ENCODE measurements around the gene RFX3.

RFX3 gene

DNA sequence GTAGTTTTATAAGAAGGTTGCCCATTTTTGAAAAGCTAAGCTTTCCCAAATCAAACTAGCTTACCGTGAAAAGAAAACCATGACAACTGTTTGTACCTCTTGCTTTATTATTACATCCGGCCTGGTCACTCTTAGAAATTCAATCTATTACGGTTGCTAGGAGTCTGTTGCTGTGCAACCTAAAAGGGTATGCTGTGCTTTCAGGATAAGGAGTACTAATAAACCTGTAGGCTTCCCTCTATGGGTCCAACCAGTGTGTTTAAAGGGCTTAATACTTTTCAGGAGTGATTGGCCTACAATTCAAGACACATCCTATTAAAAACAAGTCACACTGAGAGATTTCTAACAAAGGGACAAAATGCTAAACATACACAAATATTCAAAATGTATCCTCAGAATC is 27.1 kb downstream of the RFX3 start:
- Histone ChIP-seq H3K27me3 (ENCODE audit: control insufficient read depth, insufficient read depth, low read length) (no peaks in the 10 kb centered on the region), H3K9me3 (ENCODE audit: control insufficient read depth, insufficient read depth, low read length) (no peaks in the 10 kb centered on the region), H3K36me3 (ENCODE audit: control insufficient read depth, insufficient read depth, low read length) (no peaks in the 10 kb centered on the region), H3K27ac (ENCODE audit: low read length) (no peak overlapping the region), H3K4me1 (ENCODE audit: control insufficient read depth, insufficient read depth, low read length) (no peaks in the 10 kb centered on the region), H3K4me3 (ENCODE audit: low read length) (no peak overlapping the region)
- no CpG with 5 or more reads among the region's 3 CpGs for WGBS (ENCODE audit: insufficient coverage, insufficient read length)
- DNase-seq (ENCODE audit: low read depth, low spot score) = no peak

GRCh38 chr9:3497857-3498256 is 27.9 kb downstream of the RFX3 start:
- no peaks in the 10 kb centered on the region for H3K36me3 ChIP-seq (ENCODE audit: control insufficient read depth, insufficient read depth, low read length)
- no peak for DNase-seq (ENCODE audit: low read depth, low spot score)
- no peak overlapping the region for H3K27ac ChIP-seq (ENCODE audit: low read length)
- H3K9me3 ChIP-seq (ENCODE audit: control insufficient read depth, insufficient read depth, low read length) = no peaks in the 10 kb centered on the region
- H3K27me3 ChIP-seq (ENCODE audit: control insufficient read depth, insufficient read depth, low read length) = no peaks in the 10 kb centered on the region
- 100% methylated on average over 2 of the region's 4 CpGs for WGBS (ENCODE audit: insufficient coverage, insufficient read length)
- no peaks in the 10 kb centered on the region for H3K4me1 ChIP-seq (ENCODE audit: control insufficient read depth, insufficient read depth, low read length)
- no peak overlapping the region for H3K4me3 ChIP-seq (ENCODE audit: low read length)

- H3K4me1 ChIP-seq (ENCODE audit: control insufficient read depth, insufficient read depth, low read length) = no peaks in the 10 kb centered on the region
- no peak overlapping the region for H3K4me3 ChIP-seq (ENCODE audit: low read length)
- no peak for DNase-seq (ENCODE audit: low read depth, low spot score)
- no peaks in the 10 kb centered on the region for H3K9me3 ChIP-seq (ENCODE audit: control insufficient read depth, insufficient read depth, low read length)
- H3K36me3 ChIP-seq (ENCODE audit: control insufficient read depth, insufficient read depth, low read length) = no peaks in the 10 kb centered on the region
- no CpG with 5 or more reads among the region's 2 CpGs for WGBS (ENCODE audit: insufficient coverage, insufficient read length)
- no peak overlapping the region for H3K27ac ChIP-seq (ENCODE audit: low read length)
- H3K27me3 ChIP-seq (ENCODE audit: control insufficient read depth, insufficient read depth, low read length) = no peaks in the 10 kb centered on the region
Observed at GRCh38 chr9:3497401-3497800, 28.4 kb downstream of the RFX3 start.

DNA sequence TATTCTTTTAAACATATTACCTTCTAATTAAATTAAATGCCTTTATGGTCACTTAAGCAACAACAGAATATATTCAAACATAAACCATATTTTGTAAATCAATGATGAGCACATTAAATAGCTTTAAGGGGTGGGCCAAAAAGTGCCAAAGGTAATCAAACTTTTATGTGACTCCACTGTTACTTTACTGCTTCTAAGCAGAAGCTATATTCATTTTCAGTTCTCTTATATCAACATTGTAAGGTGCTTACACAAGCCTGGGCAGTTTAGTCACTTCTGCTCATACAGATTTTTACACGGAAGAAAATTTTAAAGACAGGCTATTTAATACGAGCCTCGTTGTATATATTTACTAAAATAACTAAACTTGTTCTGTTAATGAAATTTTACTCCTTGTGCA is 29.9 kb downstream of the RFX3 start:
- Histone ChIP-seq H3K27me3 (ENCODE audit: control insufficient read depth, insufficient read depth, low read length) (no peaks in the 10 kb centered on the region), H3K9me3 (ENCODE audit: control insufficient read depth, insufficient read depth, low read length) (no peaks in the 10 kb centered on the region), H3K36me3 (ENCODE audit: control insufficient read depth, insufficient read depth, low read length) (no peaks in the 10 kb centered on the region), H3K4me3 (ENCODE audit: low read length) (no peak overlapping the region), H3K27ac (ENCODE audit: low read length) (no peak overlapping the region), H3K4me1 (ENCODE audit: control insufficient read depth, insufficient read depth, low read length) (no peaks in the 10 kb centered on the region)
- DNase-seq (ENCODE audit: low read depth, low spot score) = no peak
- WGBS (ENCODE audit: insufficient coverage, insufficient read length) = no CpG with 5 or more reads among the region's 3 CpGs

- Histone ChIP-seq H3K27ac (ENCODE audit: low read length) (no peak overlapping the region), H3K4me1 (ENCODE audit: control insufficient read depth, insufficient read depth, low read length) (no peaks in the 10 kb centered on the region), H3K36me3 (ENCODE audit: control insufficient read depth, insufficient read depth, low read length) (no peaks in the 10 kb centered on the region), H3K27me3 (ENCODE audit: control insufficient read depth, insufficient read depth, low read length) (no peaks in the 10 kb centered on the region), H3K9me3 (ENCODE audit: control insufficient read depth, insufficient read depth, low read length) (no peaks in the 10 kb centered on the region), H3K4me3 (ENCODE audit: low read length) (no peak overlapping the region)
- no peak for DNase-seq (ENCODE audit: low read depth, low spot score)
- WGBS (ENCODE audit: insufficient coverage, insufficient read length) = no CpG with 5 or more reads among the region's 4 CpGs
Observed at GRCh38 chr9:3492214-3492613, 33.6 kb downstream of the RFX3 start.

DNA sequence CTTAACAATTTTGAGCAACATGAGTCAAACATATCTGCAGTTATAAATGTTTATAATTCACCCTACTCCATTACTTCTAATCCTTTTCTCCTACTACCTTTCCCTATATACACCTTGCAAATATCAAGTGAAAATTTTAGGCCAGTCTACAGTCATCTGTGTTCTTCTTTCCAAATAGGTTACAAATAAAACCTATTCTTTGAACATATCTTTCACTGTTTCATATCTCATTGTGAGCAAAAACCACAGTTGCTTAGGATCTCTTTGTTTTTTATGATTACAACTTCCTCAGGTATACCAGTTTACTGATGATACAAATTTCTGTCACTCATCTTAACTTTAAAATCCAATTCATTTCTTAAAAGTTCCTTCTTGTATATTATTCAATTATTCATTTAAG is 34.4 kb downstream of the RFX3 start:
- H3K4me1 ChIP-seq (ENCODE audit: control insufficient read depth, insufficient read depth, low read length) = no peaks in the 10 kb centered on the region
- DNase-seq (ENCODE audit: low read depth, low spot score) = no peak
- no peaks in the 10 kb centered on the region for H3K36me3 ChIP-seq (ENCODE audit: control insufficient read depth, insufficient read depth, low read length)
- no peaks in the 10 kb centered on the region for H3K9me3 ChIP-seq (ENCODE audit: control insufficient read depth, insufficient read depth, low read length)
- H3K27me3 ChIP-seq (ENCODE audit: control insufficient read depth, insufficient read depth, low read length) = no peaks in the 10 kb centered on the region
- H3K4me3 ChIP-seq (ENCODE audit: low read length) = no peak overlapping the region
- no peak overlapping the region for H3K27ac ChIP-seq (ENCODE audit: low read length)

DNA sequence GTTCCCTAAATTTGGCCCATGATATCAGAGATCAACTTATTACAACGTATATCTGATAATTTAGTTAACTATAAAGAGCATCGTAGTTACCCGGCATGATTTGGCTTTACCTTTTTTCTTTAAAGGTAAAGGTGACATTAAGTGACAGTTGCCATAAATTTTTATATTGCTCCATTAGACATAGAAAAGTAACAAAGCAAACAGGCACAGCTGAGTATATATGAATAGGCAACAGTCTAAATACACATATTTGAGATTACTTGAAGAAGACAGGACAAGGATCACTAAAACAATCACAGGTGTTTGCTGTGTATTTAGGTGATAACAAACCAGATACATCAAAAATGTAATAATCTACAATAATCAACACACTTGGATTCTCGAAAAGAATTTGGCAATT is 34.8 kb downstream of the RFX3 start:
- Histone ChIP-seq H3K36me3 (ENCODE audit: control insufficient read depth, insufficient read depth, low read length) (no peaks in the 10 kb centered on the region), H3K27me3 (ENCODE audit: control insufficient read depth, insufficient read depth, low read length) (no peaks in the 10 kb centered on the region), H3K27ac (ENCODE audit: low read length) (no peak overlapping the region), H3K4me3 (ENCODE audit: low read length) (no peak overlapping the region), H3K9me3 (ENCODE audit: control insufficient read depth, insufficient read depth, low read length) (no peaks in the 10 kb centered on the region), H3K4me1 (ENCODE audit: control insufficient read depth, insufficient read depth, low read length) (no peaks in the 10 kb centered on the region)
- DNase-seq (ENCODE audit: low read depth, low spot score) = no peak
- WGBS (ENCODE audit: insufficient coverage, insufficient read length) = no CpG with 5 or more reads among the region's 4 CpGs

DNA sequence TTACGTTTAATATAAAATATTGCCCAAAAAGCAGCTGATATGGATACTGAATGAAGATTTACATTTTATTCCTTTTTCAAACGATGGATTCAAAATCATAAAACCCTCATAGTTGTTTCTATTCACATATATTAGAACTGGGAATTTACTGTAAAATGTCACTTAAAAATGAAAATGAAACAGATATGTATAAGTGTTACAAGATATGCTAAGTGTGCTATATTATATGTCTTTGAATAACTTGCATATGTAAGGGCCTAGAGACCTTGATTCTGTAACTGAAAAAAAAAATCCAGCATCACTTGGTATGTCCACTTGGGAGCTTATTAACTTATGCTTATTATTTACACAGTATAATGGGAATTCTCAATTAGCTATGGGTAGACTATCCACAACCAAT is 43.2 kb downstream of the RFX3 start:
- Histone ChIP-seq H3K36me3 (ENCODE audit: control insufficient read depth, insufficient read depth, low read length) (no peaks in the 10 kb centered on the region), H3K4me1 (ENCODE audit: control insufficient read depth, insufficient read depth, low read length) (no peaks in the 10 kb centered on the region; the same call in 1 of the 2 replicates), H3K4me3 (ENCODE audit: low read length) (no peak overlapping the region), H3K27me3 (ENCODE audit: control insufficient read depth, insufficient read depth, low read length) (no peaks in the 10 kb centered on the region), H3K27ac (ENCODE audit: low read length) (no peak overlapping the region), H3K9me3 (ENCODE audit: control insufficient read depth, insufficient read depth, low read length) (no peaks in the 10 kb centered on the region)
- no peak for DNase-seq (ENCODE audit: low read depth, low spot score)
- WGBS (ENCODE audit: insufficient coverage, insufficient read length) = no CpG with 5 or more reads among the region's 2 CpGs

- no peak overlapping the region for H3K4me3 ChIP-seq (ENCODE audit: low read length)
- no peaks in the 10 kb centered on the region for H3K36me3 ChIP-seq (ENCODE audit: control insufficient read depth, insufficient read depth, low read length)
- WGBS (ENCODE audit: insufficient coverage, insufficient read length) = no CpG with 5 or more reads among the region's 3 CpGs
- H3K27ac ChIP-seq (ENCODE audit: low read length) = no peak overlapping the region
- no peak for DNase-seq (ENCODE audit: low read depth, low spot score)
- no peaks in the 10 kb centered on the region for H3K27me3 ChIP-seq (ENCODE audit: control insufficient read depth, insufficient read depth, low read length)
- H3K4me1 ChIP-seq (ENCODE audit: control insufficient read depth, insufficient read depth, low read length) = peaks cover 2% of the 10 kb centered on the region; the same call in 1 of the 2 replicates
- no peaks in the 10 kb centered on the region for H3K9me3 ChIP-seq (ENCODE audit: control insufficient read depth, insufficient read depth, low read length)
Observed at GRCh38 chr9:3480353-3480655, 45.5 kb downstream of the RFX3 start.

DNA sequence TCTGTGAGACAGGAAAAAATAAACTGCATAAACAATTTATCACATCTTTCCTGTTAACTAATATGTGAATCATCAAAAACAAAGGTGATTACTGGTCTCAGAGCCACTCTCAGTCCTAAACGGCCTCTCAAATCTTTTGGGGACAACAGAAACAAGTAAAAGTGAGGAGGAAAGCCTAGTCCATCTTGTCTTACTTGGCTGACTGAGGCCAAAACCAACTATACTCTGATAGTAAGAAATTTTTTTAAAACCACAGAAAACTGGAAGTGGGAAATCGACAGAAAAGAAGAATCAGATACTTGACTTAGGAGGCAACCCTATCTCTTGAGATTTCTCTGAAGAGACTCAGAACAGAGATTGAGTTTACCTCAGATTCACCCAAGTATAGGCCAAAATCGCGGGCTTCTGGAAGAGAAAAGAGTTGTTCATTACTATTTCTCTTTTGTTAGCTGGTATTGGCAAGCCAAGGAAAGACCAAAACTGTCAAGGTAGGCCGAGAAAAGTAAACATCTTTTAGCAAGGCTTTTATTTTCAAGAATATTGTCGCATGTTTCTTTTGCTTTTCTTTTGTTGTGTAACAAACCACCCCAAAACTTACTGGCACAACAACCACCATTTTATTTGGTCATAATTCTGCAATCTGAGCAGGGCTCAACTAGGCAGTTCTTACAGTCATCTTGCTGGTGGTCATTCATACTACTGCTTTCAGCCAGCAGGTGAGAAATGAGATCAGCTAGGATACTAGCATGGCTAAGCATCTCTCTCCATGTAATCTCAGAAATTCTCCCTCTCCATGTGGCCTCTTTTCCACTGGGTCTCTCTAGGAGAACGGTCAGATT is 46.1 kb downstream of the RFX3 start:
- Histone ChIP-seq H3K36me3 (ENCODE audit: control insufficient read depth, insufficient read depth, low read length) (no peaks in the 10 kb centered on the region), H3K4me3 (ENCODE audit: low read length) (no peak overlapping the region), H3K27ac (ENCODE audit: low read length) (no peak overlapping the region), H3K4me1 (ENCODE audit: control insufficient read depth, insufficient read depth, low read length) (peaks cover 2% of the 10 kb centered on the region; the same call in 1 of the 2 replicates), H3K9me3 (ENCODE audit: control insufficient read depth, insufficient read depth, low read length) (no peaks in the 10 kb centered on the region), H3K27me3 (ENCODE audit: control insufficient read depth, insufficient read depth, low read length) (no peaks in the 10 kb centered on the region)
- no peak for DNase-seq (ENCODE audit: low read depth, low spot score)
- WGBS (ENCODE audit: insufficient coverage, insufficient read length) = no CpG with 5 or more reads among the region's 7 CpGs

DNA sequence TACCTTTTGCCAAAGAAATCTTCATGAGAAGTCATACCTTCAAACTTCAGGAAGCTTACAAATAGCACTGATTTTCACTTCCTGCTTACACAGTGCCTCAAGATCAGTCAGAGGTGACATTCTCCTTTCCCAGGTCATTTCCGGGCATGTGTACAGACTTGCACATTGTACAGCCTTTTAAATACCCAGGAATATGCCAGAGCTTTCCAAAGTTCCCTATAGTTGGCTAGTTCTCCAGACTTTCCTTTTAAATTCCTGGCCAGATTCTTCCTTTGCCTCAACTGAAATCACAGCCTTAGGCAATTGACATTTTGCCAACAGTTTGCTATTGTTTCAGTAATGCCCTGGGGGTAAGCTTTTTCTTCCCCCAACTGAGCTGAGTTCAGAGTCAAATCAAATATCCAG is 47.2 kb downstream of the RFX3 start:
- Histone ChIP-seq H3K27me3 (ENCODE audit: control insufficient read depth, insufficient read depth, low read length) (no peaks in the 10 kb centered on the region), H3K4me1 (ENCODE audit: control insufficient read depth, insufficient read depth, low read length) (peaks cover 2% of the 10 kb centered on the region; the same call in 1 of the 2 replicates), H3K27ac (ENCODE audit: low read length) (no peak overlapping the region), H3K36me3 (ENCODE audit: control insufficient read depth, insufficient read depth, low read length) (no peaks in the 10 kb centered on the region), H3K9me3 (ENCODE audit: control insufficient read depth, insufficient read depth, low read length) (no peaks in the 10 kb centered on the region), H3K4me3 (ENCODE audit: low read length) (no peak overlapping the region)
- WGBS (ENCODE audit: insufficient coverage, insufficient read length) = no CpG with 5 or more reads among the region's 1 CpG
- no peak for DNase-seq (ENCODE audit: low read depth, low spot score)
